GM13977 (cell line): ENCODE results near the gene AQP10.
"Not testable (repeated sequence)": the region's sequence is repeated elsewhere in the genome, so short reads cannot be mapped to it uniquely, and the experiment has no call there.

Experiments
- DNase-seq: peaks from one replicate; pipeline ENCODE4 v3.0.0; 2012; ENCODE audit warnings: low spot score
- CTCF ChIP-seq: IDR thresholded peaks from 2 replicates; pipeline ENCODE4 v1.5.1; 2012; ENCODE audit warnings: mild to moderate bottlenecking, control low read depth; ENCODE audit not compliant: insufficient read depth; ENCODE audit errors: extremely low read depth, missing control alignments
- in situ Hi-C: fragments of 300-500 bp; cut with MboI; formaldehyde crosslinking; loops from one replicate; pipeline ENCODE4 v1.12.0; 2022; ENCODE audit warnings: low sequenced_read_pairs, low pct_unique_long_range_greater_than_20kb, mixed read lengths, inconsistent platforms; ENCODE audit not compliant: unreplicated experiment

Gene AQP10

GRCh38 chr1:154290921-154291320, 30.0 kb upstream of the AQP10 start:
- TF ChIP-seq CTCF = no peak
- DNase-seq = no peak
- in situ Hi-C loops = no loop called here

- in situ Hi-C loops = no loop called here
- no peak for DNase-seq
- TF ChIP-seq CTCF = no peak
Observed at GRCh38 chr1:154295408-154296235, 25.3 kb upstream of the AQP10 start.

GRCh38 chr1:154301582-154301981, 19.3 kb upstream of the AQP10 start:
- TF ChIP-seq CTCF = no peak
- no peak for DNase-seq
- in situ Hi-C loops = no loop called here

GRCh38 chr1:154304664-154305337, 16.1 kb upstream of the AQP10 start:
- DNase-seq = no peak
- in situ Hi-C loops = no loop called here
- TF ChIP-seq CTCF = no peak

- in situ Hi-C loops = no loop called here
- no peak for TF ChIP-seq CTCF
- DNase-seq = no peak
Observed at GRCh38 chr1:154306151-154306550, 14.7 kb upstream of the AQP10 start.

- in situ Hi-C loops, DNase-seq: not testable (repeated sequence)
Observed at GRCh38 chr1:154307670-154308270, 13.1 kb upstream of the AQP10 start.

GRCh38 chr1:154309136-154309535, 11.8 kb upstream of the AQP10 start:
- in situ Hi-C loops, DNase-seq: not testable (repeated sequence)

GRCh38 chr1:154312229-154313065, 8.4 kb upstream of the AQP10 start:
- DNase-seq, in situ Hi-C loops: not testable (repeated sequence)
